Mucosa of descending colon (tissue), 3 donors: Measurements from ENCODE around the gene LAMP2. TPM values are rescaled to one million over a fixed set of nuclear protein-coding genes. Genes with fewer than 3 reads are reported as not detected.
"Not testable (repeated sequence)": the region's sequence is repeated elsewhere in the genome, so short reads cannot be mapped to it uniquely, and the experiment has no call there.

ENCODE experiments used
- ATAC-seq: fragments of 200-7000 bp; cut with Tn5 transposase; one replicate; pipeline ENCODE4 v1.9.1; 2020; ENCODE audit warnings: mild to moderate bottlenecking, moderate library complexity
- DNase-seq, 3 donors: peaks; one replicate each; pipeline ENCODE4 v3.0.0-alpha.2; 2020
- H3K36me3 ChIP-seq: fragments of 200-600 bp; one replicate; pipeline ENCODE4 v1.8.0; 2021; ENCODE audit warnings: low read depth, mild to moderate bottlenecking
- H3K4me1 ChIP-seq: fragments of 200-600 bp; one replicate; pipeline ENCODE4 v1.8.0; 2021; ENCODE audit warnings: low read depth, mild to moderate bottlenecking
- H3K4me3 ChIP-seq: fragments of 200-600 bp; one replicate; pipeline ENCODE4 v1.8.0; 2021; ENCODE audit warnings: mild to moderate bottlenecking
- H3K9me3 ChIP-seq: fragments of 200-600 bp; one replicate; pipeline ENCODE4 v1.8.0; 2021; ENCODE audit warnings: mild to moderate bottlenecking
- CTCF ChIP-seq: fragments of 200-600 bp; IDR thresholded peaks from one replicate; pipeline ENCODE4 v1.8.0; 2022; ENCODE audit warnings: antibody characterized with exemption, mild to moderate bottlenecking
- intact Hi-C, 2 donors: fragments of 100-400 bp; cut with DNase I in 1 of 2; cut with micrococcal nuclease in 1 of 2; formaldehyde crosslinking; loops; one replicate each; pipeline versions ENCODE4 v1.11.0 to v1.11.1; 2022; cut with DNase I, micrococcal nuclease
- total RNA-seq, 3 donors: library from RNA; stranded (reverse); fragmentation: NEBNext Ultra II Directional in 2 of 3; extraction: Animal tissue kit (Norgen Biotek cat#: 25700) in 2 of 3; gene quantifications; one replicate each; pipeline versions ENCODE4 v1.2.1 to v1.2.4, GENCODE V29; 2021 to 2023
- donor health status: DM: no; HTN: no; CAD: no; lungs with moderate emphysema.
- donor health status: DM: no; HTN: no; CAD: no.
- donor health status: DM: no; HTN: yes; CAD: no.

LAMP2 gene
- total RNA-seq, 3 donors from 2014 or later = 75.1 to 90.0 (median 79.0) TPM

- Histone ChIP-seq H3K9me3 (no peaks in the 10 kb centered on the region), H3K4me1 (no peaks in the 10 kb centered on the region), H3K36me3 (no peaks in the 10 kb centered on the region), H3K4me3 (no peak overlapping the region)
- no peak for ATAC-seq
- DNase-seq = no peak
- no peak for TF ChIP-seq CTCF
- intact Hi-C loops = no loop called here
These were observed 8.4 kb upstream of the LAMP2 start for GRCh38 chrX:120477453-120477852.

GRCh38 chrX:120476714-120477113 lies 7.6 kb upstream of the LAMP2 start:
- intact Hi-C loops = no loop called here
- H3K9me3 ChIP-seq = no peaks in the 10 kb centered on the region
- no peaks in the 10 kb centered on the region for H3K36me3 ChIP-seq
- H3K4me1 ChIP-seq = no peaks in the 10 kb centered on the region
- DNase-seq (no peak), ATAC-seq (no peak)
- no peak overlapping the region for H3K4me3 ChIP-seq
- no peak for TF ChIP-seq CTCF

- H3K9me3 ChIP-seq, H3K4me1 ChIP-seq, ATAC-seq, intact Hi-C loops, H3K36me3 ChIP-seq, DNase-seq, H3K4me3 ChIP-seq: not testable (repeated sequence)
- TF ChIP-seq CTCF = peak; percentile 36
These were observed 6.4 kb upstream of the LAMP2 start for GRCh38 chrX:120475447-120475846.

- Histone ChIP-seq H3K4me3 (no peak overlapping the region), H3K36me3 (no peaks in the 10 kb centered on the region), H3K4me1 (no peaks in the 10 kb centered on the region), H3K9me3 (no peaks in the 10 kb centered on the region)
- intact Hi-C loops = no loop called here
- DNase-seq (no peak), ATAC-seq (no peak)
- TF ChIP-seq CTCF = no peak
These were observed 5.0 kb upstream of the LAMP2 start for GRCh38 chrX:120474085-120474484.

GRCh38 chrX:120469657-120470056 lies 561 bp upstream of the LAMP2 start:
- H3K4me3 ChIP-seq, intact Hi-C loops, H3K4me1 ChIP-seq, H3K36me3 ChIP-seq, H3K9me3 ChIP-seq, DNase-seq, ATAC-seq: not testable (repeated sequence)

- Histone ChIP-seq H3K4me3 (peak overlapping the region; percentile 40), H3K9me3 (no peaks in the 10 kb centered on the region), H3K4me1 (no peaks in the 10 kb centered on the region), H3K36me3 (no peaks in the 10 kb centered on the region)
- DNase-seq (no peak), ATAC-seq (no peak)
- TF ChIP-seq CTCF = no peak
- intact Hi-C loops = no loop called here
These were observed 644 bp downstream of the LAMP2 start for GRCh38 chrX:120468479-120468824.
